HL-60 (cell line): Measurements from ENCODE around the gene PDK2.

Experiments used
- DNase-seq, 2 experiments: peaks; one replicate each; pipeline ENCODE4 v3.0.0-alpha.2; 2010 to 2020; ENCODE audit warnings: low read depth in 1 of 2, low spot score in 1 of 2
- H3K27ac ChIP-seq: fragments of 250-450 bp; sonication (Bioruptor Pico); replicated peaks from 2 replicates; pipeline ENCODE4 v1.5.1; 2020; ENCODE audit warnings: mild to moderate bottlenecking, moderate library complexity
- H3K27me3 ChIP-seq: fragments of 250-450 bp; sonication (Bioruptor Pico); 2 replicates; pipeline ENCODE4 v1.5.1; 2021; ENCODE audit warnings: mild to moderate bottlenecking, moderate library complexity; ENCODE audit not compliant: insufficient read depth, poor library complexity, severe bottlenecking
- H3K4me3 ChIP-seq: replicated peaks from 2 replicates; pipeline ENCODE4 v1.5.1; 2011; ENCODE audit warnings: mild to moderate bottlenecking, control low read depth, low read length; ENCODE audit not compliant: insufficient read depth
- GABPA ChIP-seq: IDR thresholded peaks from 2 replicates; pipeline ENCODE4 v1.6.1; 2012; ENCODE audit warnings: low read depth
- POLR2AphosphoS5 ChIP-seq: IDR thresholded peaks from 2 replicates; pipeline ENCODE4 v1.6.1; 2012; ENCODE audit warnings: low read depth
- SPI1 ChIP-seq: IDR thresholded peaks from 2 replicates; pipeline ENCODE4 v1.6.1; 2012; ENCODE audit warnings: low read depth, mild to moderate bottlenecking, borderline replicate concordance
- TF ChIP-seq, protein P1 (sequence below): IDR thresholded peaks from one replicate; pipeline ENCODE4 v1.5.1; 2011; ENCODE audit warnings: low read length, control low read depth, inconsistent platforms; ENCODE audit not compliant: insufficient read depth
- TF ChIP-seq, protein P2 (sequence below): IDR thresholded peaks from 2 replicates; pipeline ENCODE4 v1.6.1; 2012; ENCODE audit warnings: low read depth; ENCODE audit not compliant: insufficient replicate concordance

Gene PDK2

DNA sequence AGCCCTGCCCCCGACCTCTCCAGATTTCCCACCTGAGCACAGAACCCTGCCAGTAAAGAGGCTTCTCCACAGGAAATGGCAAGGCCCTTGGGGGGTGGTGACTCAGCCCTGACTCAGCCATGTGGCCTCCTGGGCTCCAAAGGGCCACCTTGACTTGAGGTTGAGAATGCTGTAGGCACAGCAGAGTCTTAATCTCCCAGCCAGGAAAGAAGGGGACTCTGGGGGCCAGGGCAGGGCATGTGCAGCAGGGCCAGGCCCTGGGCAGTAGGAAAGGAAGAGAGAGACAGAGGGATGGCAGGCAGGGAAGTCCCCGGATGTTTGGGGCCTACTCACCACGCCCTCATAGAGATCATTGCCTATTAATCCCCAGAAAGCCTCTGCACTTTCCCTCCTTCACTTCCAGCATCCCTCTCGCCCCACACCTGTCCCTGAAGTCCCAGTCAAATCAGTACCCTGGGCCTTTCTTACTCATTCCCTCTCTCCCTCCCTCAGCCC lies 44.0 kb upstream of the PDK2 start:
- peaks cover 31% of the 10 kb centered on the region for H3K27me3 ChIP-seq
- H3K4me3 ChIP-seq: no peak overlapping the region
- TF ChIP-seq POLR2AphosphoS5 (no peak), SPI1 (no peak), GABPA (no peak)
- TF ChIP-seq, protein P1, sequence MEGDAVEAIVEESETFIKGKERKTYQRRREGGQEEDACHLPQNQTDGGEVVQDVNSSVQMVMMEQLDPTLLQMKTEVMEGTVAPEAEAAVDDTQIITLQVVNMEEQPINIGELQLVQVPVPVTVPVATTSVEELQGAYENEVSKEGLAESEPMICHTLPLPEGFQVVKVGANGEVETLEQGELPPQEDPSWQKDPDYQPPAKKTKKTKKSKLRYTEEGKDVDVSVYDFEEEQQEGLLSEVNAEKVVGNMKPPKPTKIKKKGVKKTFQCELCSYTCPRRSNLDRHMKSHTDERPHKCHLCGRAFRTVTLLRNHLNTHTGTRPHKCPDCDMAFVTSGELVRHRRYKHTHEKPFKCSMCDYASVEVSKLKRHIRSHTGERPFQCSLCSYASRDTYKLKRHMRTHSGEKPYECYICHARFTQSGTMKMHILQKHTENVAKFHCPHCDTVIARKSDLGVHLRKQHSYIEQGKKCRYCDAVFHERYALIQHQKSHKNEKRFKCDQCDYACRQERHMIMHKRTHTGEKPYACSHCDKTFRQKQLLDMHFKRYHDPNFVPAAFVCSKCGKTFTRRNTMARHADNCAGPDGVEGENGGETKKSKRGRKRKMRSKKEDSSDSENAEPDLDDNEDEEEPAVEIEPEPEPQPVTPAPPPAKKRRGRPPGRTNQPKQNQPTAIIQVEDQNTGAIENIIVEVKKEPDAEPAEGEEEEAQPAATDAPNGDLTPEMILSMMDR: no peak
- TF ChIP-seq, protein P2, sequence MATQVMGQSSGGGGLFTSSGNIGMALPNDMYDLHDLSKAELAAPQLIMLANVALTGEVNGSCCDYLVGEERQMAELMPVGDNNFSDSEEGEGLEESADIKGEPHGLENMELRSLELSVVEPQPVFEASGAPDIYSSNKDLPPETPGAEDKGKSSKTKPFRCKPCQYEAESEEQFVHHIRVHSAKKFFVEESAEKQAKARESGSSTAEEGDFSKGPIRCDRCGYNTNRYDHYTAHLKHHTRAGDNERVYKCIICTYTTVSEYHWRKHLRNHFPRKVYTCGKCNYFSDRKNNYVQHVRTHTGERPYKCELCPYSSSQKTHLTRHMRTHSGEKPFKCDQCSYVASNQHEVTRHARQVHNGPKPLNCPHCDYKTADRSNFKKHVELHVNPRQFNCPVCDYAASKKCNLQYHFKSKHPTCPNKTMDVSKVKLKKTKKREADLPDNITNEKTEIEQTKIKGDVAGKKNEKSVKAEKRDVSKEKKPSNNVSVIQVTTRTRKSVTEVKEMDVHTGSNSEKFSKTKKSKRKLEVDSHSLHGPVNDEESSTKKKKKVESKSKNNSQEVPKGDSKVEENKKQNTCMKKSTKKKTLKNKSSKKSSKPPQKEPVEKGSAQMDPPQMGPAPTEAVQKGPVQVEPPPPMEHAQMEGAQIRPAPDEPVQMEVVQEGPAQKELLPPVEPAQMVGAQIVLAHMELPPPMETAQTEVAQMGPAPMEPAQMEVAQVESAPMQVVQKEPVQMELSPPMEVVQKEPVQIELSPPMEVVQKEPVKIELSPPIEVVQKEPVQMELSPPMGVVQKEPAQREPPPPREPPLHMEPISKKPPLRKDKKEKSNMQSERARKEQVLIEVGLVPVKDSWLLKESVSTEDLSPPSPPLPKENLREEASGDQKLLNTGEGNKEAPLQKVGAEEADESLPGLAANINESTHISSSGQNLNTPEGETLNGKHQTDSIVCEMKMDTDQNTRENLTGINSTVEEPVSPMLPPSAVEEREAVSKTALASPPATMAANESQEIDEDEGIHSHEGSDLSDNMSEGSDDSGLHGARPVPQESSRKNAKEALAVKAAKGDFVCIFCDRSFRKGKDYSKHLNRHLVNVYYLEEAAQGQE: no peak
- DNase-seq: peak in 1 of 2 experiments; percentile 7
- H3K27ac ChIP-seq: no peak overlapping the region

- TF ChIP-seq SPI1 (no peak), GABPA (no peak), POLR2AphosphoS5 (no peak)
- TF ChIP-seq, protein P1: no peak
- TF ChIP-seq, protein P2: no peak
- Histone ChIP-seq H3K27me3 (peaks cover 33% of the 10 kb centered on the region), H3K27ac (no peak overlapping the region), H3K4me3 (no peak overlapping the region)
- no peak for DNase-seq
Measured at GRCh38 chr17:50051606-50052005, 43.5 kb upstream of the PDK2 start.

DNA sequence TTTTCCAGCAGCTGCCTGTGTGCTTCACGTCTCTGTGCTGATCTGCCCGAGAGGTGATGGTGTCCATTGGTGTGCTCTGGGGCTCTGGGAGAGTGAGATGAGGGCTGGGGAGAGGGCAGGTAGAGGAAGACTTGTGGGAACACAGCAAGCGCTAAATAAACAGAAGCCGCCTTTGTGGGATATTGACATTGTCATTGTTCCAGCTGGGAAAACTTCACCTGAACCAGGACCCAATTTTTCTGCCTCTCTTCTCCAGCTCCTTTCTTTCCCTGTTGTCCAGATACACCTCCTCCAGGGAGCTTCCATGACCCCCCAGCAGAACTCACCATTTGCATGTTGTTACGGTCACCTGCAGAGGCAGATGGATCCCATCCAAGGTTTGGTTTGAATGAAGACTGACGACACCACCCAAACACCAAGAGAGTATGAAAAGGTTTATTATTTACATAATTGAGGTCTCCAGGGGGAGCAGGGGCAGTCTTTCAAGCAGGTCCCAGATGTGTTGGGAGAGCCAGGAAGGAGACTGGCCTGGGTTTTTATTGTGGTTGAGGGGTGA lies 42.8 kb upstream of the PDK2 start:
- H3K27me3 ChIP-seq: peaks cover 41% of the 10 kb centered on the region
- H3K27ac ChIP-seq: no peak overlapping the region
- TF ChIP-seq GABPA (no peak), SPI1 (no peak), POLR2AphosphoS5 (no peak)
- TF ChIP-seq, protein P2: no peak
- TF ChIP-seq, protein P1: no peak
- DNase-seq: no peak
- H3K4me3 ChIP-seq: no peak overlapping the region
